ENCODE data around the gene NHERF2.
"Not testable (repeated sequence)": the region's sequence is repeated elsewhere in the genome, so short reads cannot be mapped to it uniquely, and the experiment has no call there.

The NHERF2 gene

GRCh38 chr16:2007081-2007836 is 19.4 kb upstream of the NHERF2 start:
- DNase-seq = no peak

GRCh38 chr16:2008009-2008526 is 18.6 kb upstream of the NHERF2 start:
- no peak for DNase-seq

- DNase-seq = no peak
These were observed 18.0 kb upstream of the NHERF2 start for GRCh38 chr16:2008631-2009163.

- DNase-seq = no peak
These were observed 17.5 kb upstream of the NHERF2 start for GRCh38 chr16:2009164-2009711.

- peak; percentile 88 for DNase-seq
These were observed 16.8 kb upstream of the NHERF2 start, which contains the start of gene ZNF598 for GRCh38 chr16:2009791-2010510. Gene ZNF598, minus strand, starts transcription at chr16:2009821.

- DNase-seq = not testable (repeated sequence)
These were observed 15.0 kb upstream of the NHERF2 start for GRCh38 chr16:2011726-2012125.

GRCh38 chr16:2013527-2013926 is 13.2 kb upstream of the NHERF2 start:
- no peak for DNase-seq

GRCh38 chr16:2015117-2015946 is 11.4 kb upstream of the NHERF2 start:
- DNase-seq = peak; percentile 87

- no peak for DNase-seq
These were observed 10.8 kb upstream of the NHERF2 start for GRCh38 chr16:2015947-2016208.

- no peak for DNase-seq
These were observed 10.2 kb upstream of the NHERF2 start for GRCh38 chr16:2016407-2016922.

- no peak for DNase-seq
These were observed 7.2 kb upstream of the NHERF2 start, which contains the start of gene NPW for GRCh38 chr16:2019518-2019920. Gene NPW, plus strand, starts transcription at chr16:2019785.

- no peak for DNase-seq
These were observed 6.5 kb upstream of the NHERF2 start for GRCh38 chr16:2019921-2020831.

GRCh38 chr16:2022723-2023091 is 4.0 kb upstream of the NHERF2 start:
- no peak for DNase-seq

GRCh38 chr16:2023092-2024031 is 3.3 kb upstream of the NHERF2 start:
- peak; percentile 75 for DNase-seq

- no peak for DNase-seq
These were observed 2.7 kb upstream of the NHERF2 start for GRCh38 chr16:2024032-2024420.

- DNase-seq = no peak
These were observed 1.5 kb upstream of the NHERF2 start for GRCh38 chr16:2025251-2025650.

- DNase-seq = no peak
These were observed 733 bp upstream of the NHERF2 start for GRCh38 chr16:2025878-2026460.

GRCh38 chr16:2027024-2028010 is 615 bp downstream of the NHERF2 start:
- peak; percentile 49 for DNase-seq

- no peak for DNase-seq
These were observed 1.4 kb downstream of the NHERF2 start for GRCh38 chr16:2028146-2028545.
